Erythroblast (primary cell): Measurements from ENCODE around the gene RTTN.

Source experiments
- DNase-seq, 2 experiments: peaks; one replicate each; lab custom pipeline; 2025; lab: John Stamatoyannopoulos, UW
- GATA1 ChIP-seq: IDR thresholded peaks from 2 replicates; pipeline ENCODE4 v1.6.1; 2011; ENCODE audit warnings: low read depth, mild to moderate bottlenecking, control low read depth, low read length, moderate library complexity
- POLR2A ChIP-seq: IDR thresholded peaks from 2 replicates; pipeline ENCODE4 v1.6.1; 2011; ENCODE audit warnings: mild to moderate bottlenecking, low read length

Gene RTTN

DNA sequence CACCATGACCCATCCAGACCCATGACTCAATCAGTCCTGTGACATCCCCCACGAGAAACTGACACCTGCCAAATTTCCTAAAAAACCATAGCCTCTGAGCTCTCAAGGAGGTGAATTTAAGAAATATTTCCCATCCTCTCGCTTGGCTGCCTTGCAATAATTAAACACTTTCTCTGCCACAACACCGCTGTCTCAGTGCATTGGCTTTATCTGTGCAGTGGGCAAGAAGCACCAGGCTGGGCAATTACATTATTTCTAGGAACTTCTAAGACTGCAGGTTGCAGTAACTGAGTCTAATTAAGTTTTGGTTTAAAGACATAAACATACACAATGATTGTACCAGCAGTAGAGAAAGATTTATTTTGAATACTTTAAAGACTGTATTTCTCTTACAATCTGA, 22.0 kb upstream of the RTTN start:
- TF ChIP-seq POLR2A (no peak), GATA1 (no peak)
- DNase-seq: no peak

DNA sequence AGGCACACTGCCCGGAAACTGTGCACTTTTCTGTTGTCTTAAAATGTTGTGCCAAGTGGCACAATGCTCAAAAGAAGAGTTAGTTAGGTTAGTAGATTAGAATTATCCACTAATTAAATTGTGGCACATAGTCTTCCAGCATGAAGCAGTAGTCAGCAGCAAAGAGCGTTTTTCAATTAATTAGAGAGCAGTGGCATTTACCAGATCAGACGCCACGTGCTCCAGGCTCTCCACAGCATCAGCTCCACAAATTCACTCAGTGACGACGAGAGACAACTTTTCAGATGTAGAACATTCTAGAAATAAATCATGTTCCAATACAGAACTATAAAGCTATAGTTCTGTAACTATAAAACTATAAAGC, 16.4 kb upstream of the RTTN start:
- DNase-seq: no peak
- TF ChIP-seq GATA1 (no peak), POLR2A (no peak)

DNA sequence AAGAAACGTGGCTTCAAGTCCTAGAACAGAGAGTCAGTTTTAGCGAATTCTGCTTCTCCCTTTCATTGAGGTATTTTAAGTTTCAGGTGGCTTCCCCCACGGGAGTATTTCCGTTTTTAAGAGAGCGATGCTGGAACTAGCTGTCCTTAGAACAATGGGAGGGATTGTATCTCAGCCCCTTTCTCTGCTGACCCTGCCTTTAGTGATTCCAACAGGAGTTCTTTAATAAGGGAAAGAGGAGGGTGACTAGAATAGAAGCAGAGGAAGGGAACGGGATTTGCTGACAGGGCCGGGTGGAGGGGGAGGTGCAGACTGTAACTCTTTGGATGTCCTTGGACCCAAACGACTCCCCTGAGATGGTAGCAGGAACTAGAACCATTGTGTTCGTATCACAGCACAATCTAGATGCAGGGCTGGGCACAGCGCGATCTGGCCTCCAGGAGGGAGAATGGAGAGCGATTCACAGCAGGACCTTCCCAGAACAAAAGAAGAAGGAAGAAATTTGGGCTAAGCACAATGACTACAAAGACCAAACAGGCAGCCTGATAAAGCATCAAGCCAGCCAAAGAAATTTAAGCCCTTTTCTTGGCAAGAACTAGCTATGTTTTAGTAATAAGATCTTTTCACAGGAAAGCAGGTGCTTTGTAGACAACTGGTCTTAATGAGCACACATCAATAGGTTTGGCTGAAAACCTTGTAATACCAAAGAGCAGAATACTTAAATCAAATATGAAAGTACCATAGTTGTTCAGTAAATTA, 15.8 kb upstream of the RTTN start:
- no peak for TF ChIP-seq POLR2A
- no peak for TF ChIP-seq GATA1
- no peak for DNase-seq

DNA sequence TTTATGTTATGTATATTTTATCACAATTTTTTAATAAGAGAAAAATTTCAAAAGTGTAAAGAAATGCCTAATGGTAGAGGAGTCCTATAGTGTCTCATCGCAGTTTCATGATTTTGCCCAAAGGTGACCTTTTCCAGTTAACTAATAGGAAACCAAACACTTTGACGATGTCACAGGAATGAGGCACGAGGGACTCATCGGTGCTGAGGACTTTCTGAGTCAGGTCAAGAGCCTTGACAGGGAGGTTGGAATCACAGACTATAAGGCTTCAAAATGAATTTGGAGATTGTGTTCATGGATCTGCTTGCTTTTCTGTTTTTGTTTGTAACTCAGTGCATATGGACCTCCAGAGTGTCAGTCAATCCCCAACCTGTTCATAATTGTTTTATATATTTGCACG, 15.1 kb upstream of the RTTN start:
- no peak for TF ChIP-seq POLR2A
- TF ChIP-seq GATA1: no peak
- DNase-seq: no peak

DNA sequence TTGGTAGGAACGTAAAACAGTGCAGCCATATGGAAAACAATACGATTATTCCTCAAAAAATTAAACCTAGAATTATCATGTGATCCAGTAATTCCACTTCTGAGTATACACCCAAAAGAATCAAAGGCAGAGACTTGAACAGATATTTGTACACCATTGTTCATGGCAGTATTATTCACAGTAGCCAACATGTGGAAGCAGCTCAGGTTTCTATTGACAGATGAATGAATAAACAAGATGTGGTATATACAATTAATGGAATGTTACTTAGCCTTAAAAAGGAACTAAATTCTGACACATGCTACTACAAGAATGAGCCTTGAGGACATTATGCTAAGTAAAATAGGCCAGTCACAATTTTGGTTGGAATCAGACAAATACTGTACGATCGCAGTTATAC, 14.2 kb upstream of the RTTN start:
- no peak for DNase-seq
- TF ChIP-seq GATA1 (no peak), POLR2A (no peak)

DNA sequence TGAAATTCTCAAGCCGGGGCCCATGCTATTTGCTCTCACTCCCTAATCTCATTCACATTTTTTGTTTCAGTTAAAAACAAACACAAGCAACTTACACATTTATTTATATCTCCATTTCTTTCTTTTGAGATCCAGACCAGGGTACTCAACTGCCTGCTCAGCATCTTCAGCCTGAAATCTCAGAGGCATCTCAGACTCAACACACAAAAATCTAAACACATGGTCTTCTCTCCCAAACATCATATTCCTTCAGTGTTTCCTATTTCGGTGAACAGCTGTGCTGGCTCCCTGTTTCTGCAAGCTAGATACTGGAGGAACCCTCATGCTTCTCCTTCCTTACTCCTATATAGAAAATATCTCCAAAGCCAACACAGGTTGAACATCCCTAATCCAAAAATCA, 11.3 kb upstream of the RTTN start:
- TF ChIP-seq POLR2A (no peak), GATA1 (no peak)
- DNase-seq: no peak

DNA sequence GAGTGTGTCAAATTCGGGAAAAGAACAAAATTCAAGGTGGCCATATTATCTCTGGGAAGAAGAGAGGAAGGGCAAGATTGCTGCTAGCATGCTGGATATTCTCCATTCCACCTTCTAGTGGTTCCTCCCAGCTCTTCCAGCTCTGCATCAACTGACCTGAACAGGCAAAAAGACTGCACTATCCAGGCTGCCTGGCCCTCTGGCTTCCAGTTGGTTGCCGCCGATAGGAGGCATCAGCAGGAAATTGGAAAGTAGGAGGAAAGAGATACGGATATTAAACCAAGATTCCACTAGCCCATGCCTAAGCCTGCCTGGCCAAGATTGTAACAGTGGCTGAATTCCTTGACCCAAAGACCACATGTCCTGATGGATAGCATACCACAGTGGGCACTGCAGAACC, 1.7 kb upstream of the RTTN start:
- no peak for TF ChIP-seq POLR2A
- TF ChIP-seq GATA1: no peak
- DNase-seq: no peak

DNA sequence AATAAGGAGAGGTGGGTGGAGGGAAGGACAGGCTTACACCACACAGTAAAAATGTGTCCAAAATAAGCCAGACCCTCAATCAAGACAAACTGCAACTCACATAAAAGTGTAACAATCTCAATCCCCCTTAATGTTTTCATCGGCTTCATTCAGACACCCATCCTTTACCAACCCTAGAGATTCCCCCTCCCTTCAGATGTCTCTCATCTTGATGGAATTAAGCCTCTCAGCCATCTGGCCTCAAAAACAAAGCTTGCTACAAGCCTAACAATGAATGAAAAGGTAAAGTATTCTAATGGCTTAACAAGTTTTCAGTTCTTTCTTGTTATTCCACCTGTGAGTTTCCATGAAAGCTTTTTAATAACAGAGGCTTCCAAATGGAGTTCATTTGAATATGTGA, 5.2 kb downstream of the RTTN start:
- TF ChIP-seq POLR2A (no peak), GATA1 (no peak)
- no peak for DNase-seq

DNA sequence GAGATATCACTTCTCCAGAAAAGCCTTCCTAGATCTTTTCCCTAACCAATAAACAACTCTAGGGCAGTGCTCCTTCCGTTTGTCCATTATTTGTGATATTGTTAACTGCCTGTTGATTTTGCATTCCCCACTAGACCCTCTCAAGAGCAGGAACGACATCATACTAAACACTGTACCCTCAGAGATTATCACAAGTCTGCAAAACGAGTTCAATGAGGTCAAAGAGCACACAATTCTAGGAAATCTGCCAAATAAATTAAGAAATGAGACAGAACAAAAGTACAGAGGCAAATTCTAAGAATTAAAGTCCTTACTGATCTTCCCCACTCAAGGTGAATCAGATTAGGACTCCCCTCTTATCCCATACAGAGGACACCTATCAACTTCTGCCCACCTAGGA, 7.6 kb downstream of the RTTN start:
- no peak for DNase-seq
- TF ChIP-seq GATA1 (no peak), POLR2A (no peak)

DNA sequence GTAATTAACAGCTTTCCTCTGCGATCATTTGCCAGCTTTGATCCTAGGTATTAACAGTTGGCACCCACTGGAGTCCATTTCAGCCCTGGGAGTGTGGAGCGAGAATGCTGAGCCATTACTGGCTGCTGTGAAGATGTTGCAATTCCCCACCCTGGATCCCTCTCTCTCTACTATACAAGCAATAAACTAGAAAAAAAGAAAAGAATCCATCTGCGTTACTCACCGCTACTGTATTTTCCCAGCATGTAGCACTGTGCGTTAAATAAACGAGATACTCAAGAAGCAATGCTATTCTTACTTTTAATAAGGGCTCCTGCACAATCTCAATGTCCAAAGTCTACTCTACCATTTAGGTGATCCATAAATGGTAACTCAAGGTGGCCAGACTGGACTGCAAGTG, 8.5 kb downstream of the RTTN start:
- TF ChIP-seq POLR2A: no peak
- no peak for TF ChIP-seq GATA1
- DNase-seq: no peak

DNA sequence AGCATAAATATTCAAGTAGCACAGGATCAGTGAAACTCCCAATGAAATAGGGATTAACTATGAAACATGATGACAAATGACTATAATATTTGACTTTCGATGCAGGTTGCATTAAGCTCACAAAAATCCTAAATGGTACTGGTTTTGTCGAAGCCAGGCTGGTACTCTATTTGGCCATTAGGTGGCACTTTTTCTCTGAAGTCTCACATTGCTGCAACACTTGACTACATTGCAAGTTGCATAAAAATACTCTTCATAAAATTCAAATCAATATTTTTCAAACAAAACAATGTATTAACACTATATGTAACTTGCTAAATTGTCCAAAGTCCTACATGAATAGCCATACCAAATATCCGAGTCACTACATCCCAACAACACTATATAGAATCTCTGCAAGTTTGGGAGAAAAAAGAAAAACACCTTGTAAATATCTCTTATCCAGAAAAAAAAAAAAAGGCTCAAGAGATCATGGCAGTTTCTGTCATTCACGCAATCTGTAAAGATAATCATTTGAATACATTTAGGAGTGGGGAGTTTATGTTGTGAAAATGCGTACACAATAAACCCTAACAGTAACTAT, 9.5 kb downstream of the RTTN start:
- DNase-seq: peak; percentile 61 to 68
- TF ChIP-seq GATA1 (no peak), POLR2A (no peak)

DNA sequence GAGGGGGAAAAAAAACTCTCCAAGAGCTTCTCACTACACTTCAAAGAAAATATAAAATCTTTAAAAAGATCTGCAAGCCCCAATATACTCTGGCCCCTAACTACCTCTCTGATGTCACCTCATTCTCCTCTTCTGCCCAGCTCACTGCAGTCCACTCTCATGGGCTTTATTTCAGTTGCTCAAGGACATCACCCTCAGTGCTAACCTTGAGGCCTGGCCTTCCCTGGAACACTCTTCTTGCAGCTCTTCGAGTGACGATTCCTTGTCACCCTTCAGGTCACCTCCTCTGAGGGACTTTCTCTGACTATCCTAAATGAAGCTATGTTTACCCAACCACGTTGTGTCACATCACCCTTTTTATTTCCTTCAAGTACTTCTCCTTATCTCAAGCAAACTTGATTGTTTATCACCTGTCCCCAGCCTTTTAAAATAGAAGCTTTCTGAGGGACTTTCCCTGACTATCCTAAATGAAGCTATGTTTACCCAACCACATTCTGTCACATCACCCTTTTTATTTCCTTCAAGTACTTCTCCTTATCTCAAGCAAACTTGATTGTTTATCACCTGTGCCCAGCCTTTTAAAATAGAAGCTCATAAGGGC, 10.4 kb downstream of the RTTN start:
- TF ChIP-seq POLR2A (no peak), GATA1 (no peak)
- peak in 1 of 2 experiments; percentile 20 for DNase-seq

DNA sequence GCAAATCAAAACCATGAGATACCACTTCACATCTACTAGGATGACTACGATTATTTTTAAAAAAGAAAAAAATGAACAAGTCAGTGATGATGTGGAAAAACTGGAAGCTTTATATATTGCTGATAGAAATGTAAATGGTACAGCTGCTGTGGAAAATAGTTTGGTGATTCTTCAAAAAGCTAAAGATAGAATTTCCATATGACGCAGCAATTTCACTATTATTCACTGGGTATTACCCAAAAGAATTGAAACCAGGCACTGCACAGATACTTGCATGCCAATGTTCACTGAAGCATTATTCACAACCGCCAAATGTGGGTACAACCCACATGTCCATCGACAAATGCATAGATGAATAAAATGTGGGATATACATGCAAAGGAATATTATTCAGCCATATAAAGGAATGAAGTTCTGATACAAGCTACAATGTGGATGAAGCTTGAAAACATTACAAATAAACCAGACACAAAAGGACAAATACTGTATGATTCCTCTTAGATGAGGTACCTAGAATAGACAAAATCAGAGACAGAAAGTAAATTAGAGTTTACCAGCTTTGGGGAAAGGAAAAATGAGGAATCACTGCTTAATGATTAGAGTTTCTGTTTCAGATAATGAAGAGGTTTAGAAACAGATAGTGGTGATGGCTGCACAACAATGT, 11.1 kb downstream of the RTTN start:
- TF ChIP-seq GATA1 (no peak), POLR2A (no peak)
- no peak for DNase-seq

DNA sequence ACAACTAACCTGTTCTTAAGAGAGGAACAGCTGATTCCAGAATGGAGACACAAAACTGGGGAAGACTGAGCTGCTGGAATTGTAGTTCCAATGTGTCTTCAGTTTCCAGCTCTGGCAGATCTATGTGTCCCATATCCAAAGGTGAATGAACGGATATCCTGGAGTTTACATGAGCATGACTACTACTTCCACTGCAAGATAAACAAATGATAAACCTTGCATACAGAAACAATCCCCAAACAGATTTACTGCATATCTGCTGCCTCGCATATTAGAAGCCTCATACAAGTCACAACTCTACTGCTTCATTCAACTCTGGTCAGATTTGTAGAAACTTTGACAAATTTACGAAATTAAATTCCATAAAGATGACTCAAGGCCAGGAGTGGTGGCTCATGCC, 15.0 kb downstream of the RTTN start:
- TF ChIP-seq GATA1 (no peak), POLR2A (no peak)
- no peak for DNase-seq
